H9 (cell line): ENCODE measurements around the gene CFP. TPM values are rescaled to one million over a fixed set of nuclear protein-coding genes. Genes with fewer than 3 reads are reported as not detected.
"Not testable (repeated sequence)": the region's sequence is repeated elsewhere in the genome, so short reads cannot be mapped to it uniquely, and the experiment has no call there.

Experiments used
- DNase-seq: peaks from one replicate; pipeline ENCODE4 v3.0.0-alpha.2; 2017
- H2AFZ ChIP-seq: one replicate; pipeline ENCODE4 v1.6.1; 2013; ENCODE audit warnings: mild to moderate bottlenecking, low read length, control low read depth, moderate library complexity
- H2AK5ac ChIP-seq: 2 replicates; pipeline ENCODE4 v1.6.1; 2013; ENCODE audit warnings: low read length, control low read depth, mixed read lengths; ENCODE audit not compliant: insufficient read length
- H2BK120ac ChIP-seq: one replicate; pipeline ENCODE4 v1.6.1; 2013; ENCODE audit warnings: low read depth, mild to moderate bottlenecking, low read length, control low read depth, inconsistent platforms; ENCODE audit not compliant: poor library complexity, severe bottlenecking
- H2BK12ac ChIP-seq: 2 replicates; pipeline ENCODE4 v1.6.1; 2013; ENCODE audit warnings: low read length, control low read depth, mixed read lengths, low read depth; ENCODE audit not compliant: insufficient read length
- H2BK15ac ChIP-seq: 2 replicates; pipeline ENCODE4 v1.6.1; 2013; ENCODE audit warnings: low read depth, low read length, control low read depth
- H2BK20ac ChIP-seq: one replicate; pipeline ENCODE4 v1.6.1; 2013; ENCODE audit warnings: low read depth, mild to moderate bottlenecking, low read length, control low read depth, inconsistent platforms; ENCODE audit not compliant: poor library complexity, severe bottlenecking
- H2BK5ac ChIP-seq: 2 replicates; pipeline ENCODE4 v1.6.1; 2013; ENCODE audit warnings: low read length, control low read depth, mixed read lengths; ENCODE audit not compliant: insufficient read length
- H3K14ac ChIP-seq: 2 replicates; pipeline ENCODE4 v1.6.1; 2013; ENCODE audit warnings: low read length, control low read depth; ENCODE audit not compliant: insufficient read depth
- H3K18ac ChIP-seq: 2 replicates; pipeline ENCODE4 v1.6.1; 2013; ENCODE audit warnings: low read depth, mild to moderate bottlenecking, mixed read lengths, low read length, control low read depth; ENCODE audit not compliant: insufficient read length
- H3K23ac ChIP-seq: 2 replicates; pipeline ENCODE4 v1.6.1; 2013; ENCODE audit warnings: low read length, control low read depth, mixed read lengths, low read depth; ENCODE audit not compliant: insufficient read length
- H3K23me2 ChIP-seq: 2 replicates; pipeline ENCODE4 v1.6.1; 2013; ENCODE audit warnings: low read depth, mild to moderate bottlenecking, mixed read lengths, low read length, control low read depth; ENCODE audit not compliant: insufficient read length, poor library complexity, severe bottlenecking
- H3K27ac ChIP-seq: 2 replicates; pipeline ENCODE4 v1.5.1; 2013; ENCODE audit warnings: low read length, control low read depth, mixed read lengths, low read depth; ENCODE audit not compliant: insufficient read length
- H3K27me3 ChIP-seq: 2 replicates; pipeline ENCODE4 v1.6.1; 2013; ENCODE audit warnings: low read length, control low read depth, inconsistent platforms; ENCODE audit not compliant: insufficient read depth
- H3K4ac ChIP-seq: 2 replicates; pipeline ENCODE4 v1.6.1; 2013; ENCODE audit warnings: low read depth, mild to moderate bottlenecking, control low read depth, inconsistent platforms, low read length, moderate library complexity
- H3K4me1 ChIP-seq: 2 replicates; pipeline ENCODE4 v1.6.1; 2013; ENCODE audit warnings: low read length, control low read depth, inconsistent platforms; ENCODE audit not compliant: insufficient read depth
- H3K4me2 ChIP-seq: 2 replicates; pipeline ENCODE4 v1.6.1; 2013; ENCODE audit warnings: low read length, control low read depth, mixed read lengths; ENCODE audit not compliant: insufficient read length, insufficient read depth
- H3K56ac ChIP-seq: 2 replicates; pipeline ENCODE4 v1.6.1; 2013; ENCODE audit warnings: low read depth, mild to moderate bottlenecking, mixed read lengths, low read length, control low read depth; ENCODE audit not compliant: insufficient read length
- H3K79me1 ChIP-seq: 2 replicates; pipeline ENCODE4 v1.6.1; 2013; ENCODE audit warnings: low read depth, mild to moderate bottlenecking, moderate library complexity, low read length, control low read depth, inconsistent platforms; ENCODE audit not compliant: insufficient read depth, poor library complexity, severe bottlenecking
- H3K79me2 ChIP-seq: 2 replicates; pipeline ENCODE4 v1.6.1; 2013; ENCODE audit warnings: low read length, control low read depth, inconsistent platforms; ENCODE audit not compliant: insufficient read depth
- H3K9ac ChIP-seq: 2 replicates; pipeline ENCODE4 v1.6.1; 2013; ENCODE audit warnings: low read length, control low read depth, mixed read lengths; ENCODE audit not compliant: insufficient read length; ENCODE audit errors: extremely low read depth
- H3K9me3 ChIP-seq: one replicate; pipeline ENCODE4 v1.6.1; 2013; ENCODE audit warnings: low read depth, low read length, inconsistent platforms; ENCODE audit not compliant: control insufficient read depth
- H3T11ph ChIP-seq: one replicate; pipeline ENCODE4 v1.6.1; 2013; ENCODE audit warnings: mild to moderate bottlenecking, low read length, control low read depth, inconsistent platforms
- H4K20me1 ChIP-seq: one replicate; pipeline ENCODE4 v1.6.1; 2013; ENCODE audit not compliant: control insufficient read depth, insufficient read length, insufficient read depth
- H4K5ac ChIP-seq: 2 replicates; pipeline ENCODE4 v1.6.1; 2013; ENCODE audit warnings: low read depth, mild to moderate bottlenecking, mixed read lengths, low read length, control low read depth; ENCODE audit not compliant: insufficient read length
- H4K8ac ChIP-seq: replicated peaks from 2 replicates; pipeline ENCODE4 v1.6.1; 2013; ENCODE audit warnings: low read length, control low read depth, mixed read lengths, low read depth; ENCODE audit not compliant: insufficient read length
- H4K91ac ChIP-seq: 2 replicates; pipeline ENCODE4 v1.6.1; 2013; ENCODE audit warnings: low read depth, mild to moderate bottlenecking, moderate library complexity, mixed read lengths, low read length, control low read depth; ENCODE audit not compliant: insufficient read length
- H3K27ac Mint-ChIP-seq, 3 experiments: 2 replicates in 2 of 3; 3 replicates in 1 of 3; pipeline ENCODE4 v1.8.0; 2020 to 2021; ENCODE audit warnings: mixed read lengths in 3 of 3, mild to moderate bottlenecking in 1 of 3, moderate library complexity in 1 of 3
- H3K27me3 Mint-ChIP-seq: 2 replicates; pipeline ENCODE4 v1.8.0; 2021; ENCODE audit warnings: low read depth, mild to moderate bottlenecking, moderate library complexity, mixed read lengths
- H3K36me3 Mint-ChIP-seq, 3 experiments: 2 replicates in 2 of 3; 3 replicates in 1 of 3; pipeline ENCODE4 v1.8.0; 2020 to 2021; ENCODE audit warnings: low read depth in 3 of 3, mixed read lengths in 3 of 3; ENCODE audit not compliant: insufficient read depth in 1 of 3
- H3K4me1 Mint-ChIP-seq, 2 experiments: 2 replicates each; pipeline ENCODE4 v1.8.0; 2020; ENCODE audit warnings: mixed read lengths in 2 of 2
- H3K4me3 Mint-ChIP-seq, 2 experiments: 2 replicates in 1 of 2; 3 replicates in 1 of 2; pipeline ENCODE4 v1.8.0; 2020 to 2021; ENCODE audit warnings: mild to moderate bottlenecking in 2 of 2, mixed read lengths in 2 of 2, moderate library complexity in 1 of 2
- H3K9me3 Mint-ChIP-seq, 2 experiments: 2 replicates in 1 of 2; 3 replicates in 1 of 2; pipeline ENCODE4 v1.8.0; 2020; ENCODE audit warnings: mild to moderate bottlenecking in 2 of 2, mixed read lengths in 2 of 2, moderate library complexity in 1 of 2
- CTCF ChIP-seq: fragments of 200-600 bp; sonication (generic); conservative IDR thresholded peaks from 3 replicates; pipeline ENCODE4 v1.8.0; 2021; ENCODE audit warnings: antibody characterized with exemption, mild to moderate bottlenecking
- WGBS: extraction: QIAGEN DNeasy Blood & Tissue Kit; methylation state at CpG from one replicate; pipeline ENCODE4 v1.1.7; 2013; ENCODE audit warnings: missing lambda C conversion rate, low lambda C conversion rate, mixed read lengths; ENCODE audit not compliant: insufficient read length; ENCODE audit errors: extremely low coverage; 5-methylcytosine and 5-hydroxymethylcytosine counted together
- total RNA-seq: library from RNA; stranded (reverse); gene quantifications from 2 replicates; pipeline ENCODE4 v1.2.1, GENCODE V29; 2021

Gene CFP
- total RNA-seq, 1 experiment from 2014 or later = 2.3 TPM

DNA sequence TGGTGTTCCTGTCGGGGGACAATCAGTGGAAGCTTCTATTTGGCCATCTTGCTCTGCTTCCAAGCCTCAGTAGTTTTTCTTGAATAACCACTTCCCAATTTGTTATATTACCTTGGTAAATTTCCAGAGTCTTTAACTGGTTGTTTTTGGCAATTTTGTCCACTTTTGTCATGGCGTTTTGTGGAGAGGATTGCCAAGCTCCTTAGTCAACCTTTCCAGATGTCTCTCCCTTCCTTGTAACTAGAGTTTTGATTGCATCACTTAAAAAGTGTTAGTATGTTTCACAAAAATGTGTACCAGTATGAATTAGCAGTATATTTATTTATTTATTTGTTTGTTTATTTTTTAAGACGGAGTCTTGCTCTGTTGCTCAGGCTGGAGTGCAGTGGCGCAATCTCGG, 45.0 kb upstream of the CFP start:
- no peak for TF ChIP-seq CTCF
- Mint-ChIP-seq H3K4me3 (no peak overlapping the region), H3K4me1 (no peaks in the 10 kb centered on the region)

DNA sequence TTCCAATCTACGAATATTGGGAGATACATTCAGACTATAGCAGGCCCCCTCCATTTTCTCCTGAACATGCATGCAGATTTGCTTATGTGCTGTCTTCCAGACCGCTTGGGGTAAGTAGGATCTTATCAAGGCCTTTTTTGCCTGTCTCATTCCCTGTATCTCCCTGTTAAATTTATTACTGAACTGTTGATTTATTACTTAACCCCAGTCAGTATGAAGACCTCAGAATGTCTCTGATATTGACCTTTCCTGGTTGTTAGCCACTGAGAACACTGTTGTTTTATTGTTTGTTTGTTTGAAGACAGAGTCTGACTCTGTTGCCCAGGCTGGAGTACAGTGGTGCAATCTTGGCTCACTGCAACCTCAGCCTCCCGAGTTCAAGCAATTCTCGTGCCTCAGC, 36.1 kb upstream of the CFP start:
- H4K5ac ChIP-seq, H3K14ac ChIP-seq, H4K91ac ChIP-seq, H3K18ac ChIP-seq, H4K8ac ChIP-seq, H3K27me3 Mint-ChIP-seq, H3K27me3 ChIP-seq, H3K9ac ChIP-seq, H2BK15ac ChIP-seq, H2BK20ac ChIP-seq, H2BK120ac ChIP-seq, H3K23me2 ChIP-seq, H3K36me3 Mint-ChIP-seq, H3K4me2 ChIP-seq, H4K20me1 ChIP-seq, H3K56ac ChIP-seq, H2BK5ac ChIP-seq, DNase-seq, H3K4ac ChIP-seq, H3K4me3 Mint-ChIP-seq, H2AK5ac ChIP-seq, H3K4me1 Mint-ChIP-seq, H3K27ac ChIP-seq, H3T11ph ChIP-seq, H3K79me2 ChIP-seq, H2AFZ ChIP-seq, H3K4me1 ChIP-seq, H2BK12ac ChIP-seq, H3K27ac Mint-ChIP-seq, H3K23ac ChIP-seq, H3K9me3 ChIP-seq, H3K79me1 ChIP-seq: not testable (repeated sequence)
- H3K9me3 Mint-ChIP-seq = peaks cover 54 to 64% of the 10 kb centered on the region in 2 experiments
- WGBS = no CpG with 5 or more reads among the region's 4 CpGs

More for the DNA sequence above, 45.0 kb upstream of the CFP start:
- peaks cover 67 to 72% of the 10 kb centered on the region in 2 experiments for H3K9me3 Mint-ChIP-seq
- no peak overlapping the region for H3K23ac ChIP-seq
- no peaks in the 10 kb centered on the region for H3K23me2 ChIP-seq
- H2AFZ ChIP-seq = no peak overlapping the region
- H3K79me1 ChIP-seq = no peaks in the 10 kb centered on the region
- H3K9ac ChIP-seq = no peak overlapping the region
- H3K36me3 Mint-ChIP-seq = peaks cover 0 to 6% (median 5%) of the 10 kb centered on the region in 3 experiments; a peak in 4 of 7 replicates
- H4K8ac ChIP-seq = no peak overlapping the region
- no peak for DNase-seq
- H4K91ac ChIP-seq = no peak overlapping the region
- no peak overlapping the region for H2BK12ac ChIP-seq
- no peak overlapping the region for H3K4me2 ChIP-seq
- H3K79me2 ChIP-seq = no peaks in the 10 kb centered on the region
- H2BK20ac ChIP-seq = no peak overlapping the region
- H3T11ph ChIP-seq = no peak overlapping the region
- H4K20me1 ChIP-seq = no peaks in the 10 kb centered on the region
- H2AK5ac ChIP-seq = no peak overlapping the region
- WGBS = no CpG with 5 or more reads among the region's 5 CpGs
- no peak overlapping the region for H3K27ac ChIP-seq
- no peak overlapping the region for H3K18ac ChIP-seq
- H3K9me3 ChIP-seq = peaks cover 26% of the 10 kb centered on the region
- no peak overlapping the region for H3K4ac ChIP-seq
- H2BK5ac ChIP-seq = no peak overlapping the region
- no peaks in the 10 kb centered on the region for H3K4me1 ChIP-seq
- H3K27ac Mint-ChIP-seq = no peak overlapping the region
- no peak overlapping the region for H2BK15ac ChIP-seq
- no peak overlapping the region for H2BK120ac ChIP-seq
- no peak overlapping the region for H3K14ac ChIP-seq
- no peaks in the 10 kb centered on the region for H3K27me3 ChIP-seq
- H3K27me3 Mint-ChIP-seq = peaks cover 18% of the 10 kb centered on the region
- H4K5ac ChIP-seq = no peak overlapping the region
- no peak overlapping the region for H3K56ac ChIP-seq
